Gastrocnemius medialis (tissue), 4 donors: Measurements from ENCODE around the gene UBC. TPM values are rescaled to one million over a fixed set of nuclear protein-coding genes. Genes with fewer than 3 reads are reported as not detected.
"Not testable (repeated sequence)": the region's sequence is repeated elsewhere in the genome, so short reads cannot be mapped to it uniquely, and the experiment has no call there.

Experiments used
- ATAC-seq, 2 donors: fragments of 150-250 bp; one replicate each; pipeline ENCODE4 v1.9.1; 2016
- DNase-seq, 2 donors: peaks; one replicate each; pipeline ENCODE4 v3.0.0-alpha.2; 2019
- H3K27ac ChIP-seq, 4 donors: fragments of 200-600 bp; sonication (generic); 1 replicate in 1 of 4; 2 replicates in 3 of 4; pipeline ENCODE4 v1.5.1; 2016 to 2018; ENCODE audit warnings: mild to moderate bottlenecking in 2 of 4, moderate library complexity in 1 of 4
- H3K27me3 ChIP-seq, 3 donors: fragments of 200-600 bp; sonication (generic) in 2 of 3; 1 replicate in 1 of 3; 2 replicates in 2 of 3; pipeline versions ENCODE4 v1.5.1 to v1.6.0; 2016 to 2019; ENCODE audit warnings: mild to moderate bottlenecking in 1 of 3, moderate library complexity in 1 of 3
- H3K36me3 ChIP-seq, 2 donors: fragments of 200-600 bp; sonication (generic) in 1 of 2; one replicate each; pipeline ENCODE4 v1.5.1; 2017 to 2018
- H3K4me1 ChIP-seq, 2 donors: fragments of 200-600 bp; sonication (generic) in 1 of 2; one replicate each; pipeline ENCODE4 v1.5.1; 2016 to 2017; ENCODE audit warnings: mild to moderate bottlenecking in 2 of 2
- H3K4me3 ChIP-seq, 4 donors: fragments of 200-600 bp; sonication (generic) in 3 of 4; 1 replicate in 1 of 4; 2 replicates in 3 of 4; pipeline ENCODE4 v1.5.1; 2016 to 2019; ENCODE audit warnings: mild to moderate bottlenecking in 2 of 4
- H3K9me3 ChIP-seq, 3 donors: fragments of 200-600 bp; sonication (generic) in 2 of 3; 1 replicate in 1 of 3; 2 replicates in 2 of 3; pipeline ENCODE4 v1.5.1; 2016 to 2019
- POLR2A ChIP-seq, 2 donors: fragments of 450-650 bp; IDR thresholded peaks; one replicate each; pipeline ENCODE4 v1.6.1; 2017; ENCODE audit warnings: antibody characterized with exemption in 2 of 2, mild to moderate bottlenecking in 2 of 2, moderate library complexity in 2 of 2
- in situ Hi-C, 4 donors: fragments of 200-750 bp; cut with MboI; loops; one replicate each; pipeline versions ENCODE4 v1.15.0 to v1.8.0; 2017; ENCODE audit warnings: low sequenced_read_pairs in 4 of 4
- intact Hi-C: fragments of 100-400 bp; cut with DNase I; formaldehyde crosslinking; loops from one replicate; pipeline ENCODE4 v1.15.1; 2023; ENCODE audit warnings: low total_unique reads
- total RNA-seq, 4 donors: library from RNA; depleted of rRNA; stranded (reverse); fragments of >200 nt; gene quantifications; one replicate each; pipeline versions ENCODE4 v1.1.0 to v1.2.3, GENCODE V29; 2016
- TF ChIP-seq, protein P1 (sequence below), 5 experiments: fragments of 450-650 bp in 3 of 5; fragments of 200-600 bp in 2 of 5; sonication (generic) in 2 of 5; IDR thresholded peaks in 4 of 5; conservative IDR thresholded peaks in 1 of 5; 1 replicate in 4 of 5; 2 replicates in 1 of 5; pipeline ENCODE4 v1.5.1; 2016 to 2019; ENCODE audit warnings: antibody characterized with exemption in 5 of 5, mild to moderate bottlenecking in 3 of 5, moderate library complexity in 3 of 5

UBC gene
- total RNA-seq, 4 donors from 2014 or later = 3,173 to 12,805 (median 9,048) TPM

DNA sequence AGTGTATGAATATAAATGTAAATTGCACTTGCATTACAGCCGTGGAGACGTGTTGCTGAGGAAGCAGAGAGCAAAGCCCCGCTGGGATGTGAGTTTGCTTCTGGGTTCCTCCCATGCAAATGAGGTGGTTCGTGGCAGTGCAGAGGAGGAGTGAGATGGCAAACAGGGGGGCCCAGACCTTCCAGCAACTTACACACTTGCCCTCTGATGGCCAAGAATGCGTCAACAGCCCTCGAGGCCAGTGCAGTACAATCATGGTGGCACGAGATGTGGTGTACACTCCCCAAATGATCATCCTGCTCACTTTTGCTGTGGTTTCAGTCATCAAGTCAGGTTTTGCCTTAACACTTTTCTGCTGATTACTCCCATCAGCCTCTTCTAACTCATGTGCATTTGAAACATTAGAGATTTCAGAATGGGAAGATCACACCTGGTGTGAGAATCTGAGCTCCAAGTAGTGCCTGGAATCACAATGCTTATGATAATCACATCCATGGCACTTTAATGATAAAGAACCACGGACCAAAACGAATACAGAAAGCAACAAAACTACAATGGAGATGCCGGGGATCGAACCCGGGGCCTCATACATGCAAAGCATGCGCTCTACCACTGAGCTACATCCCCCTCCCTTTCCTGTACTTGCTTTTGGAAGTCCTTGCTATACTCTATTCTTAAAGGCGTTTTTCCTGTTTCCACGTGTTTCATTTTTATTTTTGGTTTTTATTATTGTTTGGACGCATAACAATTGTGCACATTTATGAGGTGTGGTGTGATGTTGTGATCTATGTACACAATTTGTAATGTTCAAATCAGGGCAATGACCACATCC lies 7.0 kb upstream of the UBC start:
- no peaks in the 10 kb centered on the region for H3K27me3 ChIP-seq
- DNase-seq (peak in 1 of 2 donors; percentile 39), ATAC-seq (no peak)
- H3K9me3 ChIP-seq = no peaks in the 10 kb centered on the region
- intact Hi-C loops (no loop called here), in situ Hi-C loops (loop anchor here in 1 of 4 donors (25.0 kb wide), 1 partner anchor 884 kb away; no protein-coding TSS in a partner anchor)
- peaks cover 27 to 44% of the 10 kb centered on the region in 2 donors for H3K4me1 ChIP-seq
- no peaks in the 10 kb centered on the region for H3K36me3 ChIP-seq
- H3K27ac ChIP-seq = peak overlapping the region; percentile 92 to 100 (median 98)
- H3K4me3 ChIP-seq = peak overlapping the region in 3 of 4 donors; percentile 12 to 18 (median 18)
- no peak for TF ChIP-seq POLR2A (IDR thresholded peaks at IDR 0.05)
- TF ChIP-seq, protein P1, sequence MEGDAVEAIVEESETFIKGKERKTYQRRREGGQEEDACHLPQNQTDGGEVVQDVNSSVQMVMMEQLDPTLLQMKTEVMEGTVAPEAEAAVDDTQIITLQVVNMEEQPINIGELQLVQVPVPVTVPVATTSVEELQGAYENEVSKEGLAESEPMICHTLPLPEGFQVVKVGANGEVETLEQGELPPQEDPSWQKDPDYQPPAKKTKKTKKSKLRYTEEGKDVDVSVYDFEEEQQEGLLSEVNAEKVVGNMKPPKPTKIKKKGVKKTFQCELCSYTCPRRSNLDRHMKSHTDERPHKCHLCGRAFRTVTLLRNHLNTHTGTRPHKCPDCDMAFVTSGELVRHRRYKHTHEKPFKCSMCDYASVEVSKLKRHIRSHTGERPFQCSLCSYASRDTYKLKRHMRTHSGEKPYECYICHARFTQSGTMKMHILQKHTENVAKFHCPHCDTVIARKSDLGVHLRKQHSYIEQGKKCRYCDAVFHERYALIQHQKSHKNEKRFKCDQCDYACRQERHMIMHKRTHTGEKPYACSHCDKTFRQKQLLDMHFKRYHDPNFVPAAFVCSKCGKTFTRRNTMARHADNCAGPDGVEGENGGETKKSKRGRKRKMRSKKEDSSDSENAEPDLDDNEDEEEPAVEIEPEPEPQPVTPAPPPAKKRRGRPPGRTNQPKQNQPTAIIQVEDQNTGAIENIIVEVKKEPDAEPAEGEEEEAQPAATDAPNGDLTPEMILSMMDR (IDR thresholded peaks at IDR 0.05 in 4 of 5, conservative IDR thresholded peaks at IDR 0.05 in 1 of 5) = no peak

DNA sequence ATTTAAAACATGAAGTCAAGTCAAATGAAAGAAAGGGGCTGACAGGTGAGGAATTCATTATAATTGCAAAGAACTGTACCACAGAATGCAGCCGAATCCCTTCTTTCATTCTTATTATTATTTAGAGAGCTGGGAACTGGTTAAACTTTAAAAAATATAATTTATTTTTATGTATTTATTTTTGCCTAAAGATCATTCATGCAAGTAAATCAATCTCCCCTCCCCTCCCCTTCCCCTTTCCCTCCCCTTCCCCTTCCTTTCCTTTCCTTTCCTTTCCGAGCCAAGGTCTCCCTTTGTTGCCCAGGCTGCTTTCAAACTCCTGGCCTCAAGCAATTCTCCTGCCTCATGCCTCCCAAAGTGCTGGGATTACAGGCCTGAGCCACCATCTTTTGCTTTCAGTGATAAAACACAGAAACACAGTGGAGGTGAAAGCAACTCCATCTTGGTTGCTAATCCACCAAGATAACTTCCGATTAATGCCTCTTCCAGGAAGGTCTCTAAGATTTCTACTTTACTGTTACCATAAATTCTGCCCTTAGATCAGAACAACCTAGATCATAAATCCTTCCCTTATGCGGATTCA lies 6.0 kb upstream of the UBC start:
- DNase-seq (no peak), ATAC-seq (no peak)
- Histone ChIP-seq H3K4me3 (no peak overlapping the region), H3K27me3 (no peaks in the 10 kb centered on the region), H3K9me3 (no peaks in the 10 kb centered on the region), H3K36me3 (no peaks in the 10 kb centered on the region), H3K27ac (peak overlapping the region; percentile 92 to 100 (median 98)), H3K4me1 (peaks cover 27 to 45% of the 10 kb centered on the region in 2 donors)
- in situ Hi-C loops (loop anchor here in 1 of 4 donors (25.0 kb wide), 1 partner anchor 883 kb away; no protein-coding TSS in a partner anchor), intact Hi-C loops (no loop called here)
- TF ChIP-seq, protein P1 (IDR thresholded peaks at IDR 0.05 in 4 of 5, conservative IDR thresholded peaks at IDR 0.05 in 1 of 5) = no peak
- TF ChIP-seq POLR2A (IDR thresholded peaks at IDR 0.05) = no peak

DNA sequence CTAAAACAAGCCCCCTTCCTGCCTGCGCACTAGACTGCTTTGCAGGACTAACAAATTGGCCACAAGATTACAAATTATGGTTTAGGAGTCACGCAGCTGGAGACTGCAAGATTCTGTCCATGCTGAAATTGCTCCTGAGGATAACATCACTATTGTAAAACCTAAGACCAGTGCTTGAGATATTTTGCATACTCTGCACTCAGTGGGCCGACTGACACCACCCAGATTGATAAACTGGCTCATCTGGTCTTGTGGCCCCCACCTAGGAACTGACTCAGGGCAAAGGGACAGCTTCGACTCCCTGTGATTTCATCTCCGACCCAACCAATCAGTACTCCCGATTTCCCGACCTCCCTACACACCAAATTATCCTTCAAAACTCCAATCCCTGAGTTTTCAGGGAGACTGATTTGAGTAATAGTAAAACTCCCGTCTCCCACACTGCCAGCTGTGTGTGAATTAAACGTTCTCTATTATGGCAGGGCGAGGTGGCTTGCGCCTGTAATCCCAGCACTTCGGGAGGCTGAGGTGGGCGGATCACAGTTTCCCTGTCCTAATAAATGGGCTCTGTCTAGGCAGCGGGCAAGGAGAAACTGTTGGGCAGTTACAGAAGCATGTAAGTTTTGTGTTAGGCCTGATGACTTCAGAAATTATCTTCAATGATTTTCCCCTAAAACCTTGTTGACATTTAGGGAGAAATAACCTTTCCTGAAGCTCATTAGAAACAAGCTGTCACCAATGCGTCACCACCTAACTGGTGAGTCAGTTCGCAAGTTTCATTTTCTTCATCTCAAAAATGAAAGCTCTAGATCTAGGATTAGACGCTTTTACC lies 5.3 kb upstream of the UBC start:
- H3K27me3 ChIP-seq = no peaks in the 10 kb centered on the region
- H3K4me3 ChIP-seq = no peak overlapping the region
- H3K36me3 ChIP-seq = no peaks in the 10 kb centered on the region
- no peaks in the 10 kb centered on the region for H3K9me3 ChIP-seq
- peak in 1 of 2 donors; percentile 24 for TF ChIP-seq POLR2A (IDR thresholded peaks at IDR 0.05)
- TF ChIP-seq, protein P1 (IDR thresholded peaks at IDR 0.05 in 4 of 5, conservative IDR thresholded peaks at IDR 0.05 in 1 of 5) = no peak
- H3K27ac ChIP-seq = peak overlapping the region; percentile 92 to 100 (median 98)
- intact Hi-C loops = loop anchor here (10.0 kb wide), 1 partner anchor 525 kb away; no protein-coding TSS in a partner anchor
- no peak for ATAC-seq
- peaks cover 27 to 45% of the 10 kb centered on the region in 2 donors for H3K4me1 ChIP-seq
- in situ Hi-C loops = loop anchor here in 1 of 4 donors (25.0 kb wide), 1 partner anchor 882 kb away; no protein-coding TSS in a partner anchor
- no peak for DNase-seq

DNA sequence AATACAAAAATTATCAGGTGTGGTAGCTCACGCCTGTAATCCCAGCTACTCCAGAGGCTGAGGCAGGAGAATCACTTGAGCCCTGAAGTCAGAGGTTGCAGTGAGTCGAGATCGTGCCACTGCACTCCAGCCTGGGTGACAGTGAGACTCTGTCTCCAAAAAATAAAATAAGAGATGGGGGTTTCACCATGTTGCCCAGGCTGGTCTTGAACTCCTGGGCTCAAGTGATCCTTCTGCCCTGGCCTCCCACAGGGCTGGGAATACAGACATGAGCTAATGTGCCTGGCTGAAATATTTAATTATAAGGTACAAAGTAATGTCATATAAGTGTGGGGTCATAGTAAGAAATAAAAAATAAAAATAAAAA lies 4.2 kb upstream of the UBC start:
- H3K27ac ChIP-seq = peak overlapping the region; percentile 92 to 100 (median 98)
- H3K36me3 ChIP-seq, ATAC-seq, H3K9me3 ChIP-seq, H3K27me3 ChIP-seq, DNase-seq: not testable (repeated sequence)
- in situ Hi-C loops = loop anchor here in 1 of 4 donors (25.0 kb wide), 1 partner anchor 881 kb away; no protein-coding TSS in a partner anchor
- peaks cover 27 to 45% of the 10 kb centered on the region in 2 donors for H3K4me1 ChIP-seq
- intact Hi-C loops = loop anchor here (10.0 kb wide), 1 partner anchor 524 kb away; no protein-coding TSS in a partner anchor
- H3K4me3 ChIP-seq = peak overlapping the region; percentile 40 to 85 (median 47)
